ENCODE results near the gene GBGT1.

DNA sequence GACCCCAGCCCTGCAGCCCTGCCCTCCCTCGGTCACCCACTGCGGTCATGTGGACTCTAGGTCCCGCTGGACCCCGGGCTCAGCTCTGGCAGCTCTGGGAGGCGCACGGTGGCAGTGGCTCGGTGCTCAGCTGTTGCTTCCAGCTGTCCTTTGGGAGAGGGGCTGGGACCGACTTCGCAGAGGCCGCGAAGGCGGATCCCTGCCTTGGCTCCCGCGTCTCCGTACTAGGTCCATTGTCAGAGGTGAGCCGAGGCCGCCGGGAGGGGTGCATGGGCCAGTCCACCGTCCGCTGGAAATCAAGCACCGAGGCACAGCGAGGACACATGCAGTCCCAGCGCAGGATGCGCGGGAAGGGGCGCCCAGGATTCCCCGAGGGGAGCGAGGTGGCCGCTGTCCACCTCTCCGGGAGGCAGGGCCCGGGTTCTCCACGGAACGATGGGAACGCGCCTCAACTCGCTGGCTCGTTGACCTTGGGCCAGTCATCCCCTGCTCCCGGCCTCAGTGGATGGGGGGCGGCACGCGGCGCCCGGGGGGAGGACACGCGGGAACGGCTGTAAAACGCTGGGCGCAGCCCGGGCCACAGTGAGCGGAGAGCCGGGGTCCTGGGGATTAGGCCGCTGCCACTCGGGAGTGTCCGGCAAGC is 732 bp downstream of the GBGT1 start:
- TF ChIP-seq ZNF274 (IDR thresholded peaks at IDR 0.05; ENCODE audit: low read depth, low read length): no peak
- TF ChIP-seq YY1 (IDR thresholded peaks at IDR 0.05; ENCODE audit: insufficient read depth, insufficient read length): no peak
- no peak for TF ChIP-seq SUZ12 (IDR thresholded peaks at IDR 0.05; ENCODE audit: extremely low read depth, insufficient read depth, insufficient read length)
